ENCODE measurements around the gene HNRNPDL.

GRCh38 chr4:82381235-82381634, 49.0 kb downstream of the HNRNPDL start:
- TF ChIP-seq CTCF (IDR thresholded peaks at IDR 0.05; ENCODE audit: insufficient read depth, low read length), result no peak
- no peak for TF ChIP-seq REST (IDR thresholded peaks at IDR 0.05; ENCODE audit: insufficient replicate concordance, low read depth)
- no peak for TF ChIP-seq POLR2AphosphoS5 (IDR thresholded peaks at IDR 0.05; ENCODE audit: low read depth)

All from HL-60 (cell line).